ENCODE results near the gene METAP1D.

METAP1D gene

GRCh38 chr2:172079416-172079815 is 79.7 kb downstream of the METAP1D start:
- no peak for DNase-seq

DNA sequence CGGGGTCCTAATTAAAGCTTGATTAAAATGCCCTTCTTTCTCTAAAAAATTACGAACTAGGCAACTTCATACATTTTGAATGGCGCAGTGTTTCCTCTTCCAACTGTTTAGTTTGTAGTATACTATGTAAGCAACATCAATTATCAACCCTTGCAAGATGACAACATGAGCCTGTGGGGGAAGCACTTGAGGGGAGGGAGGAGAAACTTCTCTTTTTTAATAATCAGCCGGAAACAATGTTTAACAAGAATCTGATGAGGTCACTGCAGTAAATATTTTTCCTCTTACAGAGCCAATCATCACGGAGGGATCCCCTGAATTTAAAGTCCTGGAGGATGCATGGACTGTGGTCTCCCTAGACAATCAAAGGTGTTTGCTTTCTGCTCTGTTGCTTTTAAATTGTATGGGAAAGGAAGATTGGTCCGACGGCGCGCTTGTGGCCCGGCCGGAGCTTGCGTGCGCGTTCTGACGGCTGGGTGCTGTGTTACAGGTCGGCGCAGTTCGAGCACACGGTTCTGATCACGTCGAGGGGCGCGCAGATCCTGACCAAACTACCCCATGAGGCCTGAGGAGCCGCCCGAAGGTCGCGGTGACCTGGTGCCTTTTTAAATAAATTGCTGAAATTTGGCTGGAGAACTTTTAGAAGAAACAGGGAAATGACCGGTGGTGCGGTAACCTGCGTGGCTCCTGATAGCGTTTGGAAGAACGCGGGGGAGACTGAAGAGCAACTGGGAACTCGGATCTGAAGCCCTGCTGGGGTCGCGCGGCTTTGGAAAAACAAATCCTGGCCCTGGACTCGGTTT is 80.3 kb downstream of the METAP1D start:
- no peak for DNase-seq

DNA sequence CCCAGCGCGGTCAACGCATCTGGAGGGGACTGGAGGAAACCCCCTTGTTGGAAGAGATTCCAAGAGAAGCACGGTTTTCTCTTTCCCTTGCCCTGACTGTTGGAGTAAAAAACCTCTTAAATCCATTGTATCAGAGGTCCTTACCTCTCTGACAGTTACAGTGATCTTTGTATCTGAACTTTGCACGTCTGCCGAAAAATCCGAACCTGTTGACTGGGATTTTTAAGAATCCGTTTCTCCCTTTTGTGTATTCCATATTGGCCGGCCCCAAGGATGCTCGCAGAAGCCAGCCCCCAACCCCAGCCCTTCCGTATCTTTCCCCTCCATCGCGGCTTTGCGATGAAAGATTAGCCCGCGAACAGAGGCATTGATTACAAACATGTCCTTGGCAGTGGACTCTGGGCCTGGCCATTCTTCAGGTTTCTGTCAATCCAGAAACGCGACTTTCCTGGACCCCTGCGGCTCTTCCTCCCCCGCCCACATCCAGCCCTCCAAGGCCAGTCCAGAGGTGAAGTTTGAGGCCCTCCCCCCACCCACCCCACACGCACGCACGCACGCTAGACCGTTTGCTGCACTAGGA is 81.0 kb downstream of the METAP1D start:
- no peak for DNase-seq

DNA sequence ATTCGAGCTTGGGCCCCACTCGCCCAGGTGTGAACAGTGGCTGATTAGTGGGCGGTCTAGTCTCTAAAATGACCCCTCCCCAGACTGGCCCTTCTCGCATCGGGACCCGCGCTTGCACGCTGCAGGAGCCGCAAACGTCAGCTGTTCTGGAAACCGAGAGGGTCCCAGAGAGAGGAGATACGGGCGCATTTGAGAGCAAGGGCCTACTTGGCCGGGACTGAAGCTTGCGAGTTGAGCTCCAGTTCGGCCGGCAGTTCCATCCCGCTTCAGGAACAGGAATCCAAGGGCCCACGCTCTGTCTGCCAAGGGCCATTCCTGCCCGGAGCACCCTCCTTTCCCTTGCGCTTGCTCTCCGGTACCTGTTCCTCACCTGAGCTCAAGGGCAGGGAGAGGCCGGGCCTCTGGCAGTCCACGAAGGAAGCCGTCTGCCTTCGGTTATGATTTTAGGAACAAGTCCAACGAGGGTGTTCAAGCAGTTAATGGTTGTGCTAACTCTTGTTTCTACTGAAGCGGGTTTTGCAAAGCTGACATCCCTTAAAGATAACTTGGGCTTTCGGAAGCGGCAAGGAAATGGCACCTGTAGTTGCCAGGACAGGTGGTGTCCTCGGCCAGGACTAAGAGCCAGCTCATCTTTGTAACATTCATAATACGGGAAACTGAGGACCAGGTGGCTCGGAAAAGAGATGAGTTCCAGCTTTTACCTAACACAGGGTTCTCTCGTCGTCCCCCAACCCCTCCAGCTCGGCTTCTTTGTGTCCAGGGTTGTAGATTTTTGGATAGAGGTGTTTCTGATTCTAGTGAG is 81.7 kb downstream of the METAP1D start:
- no peak for DNase-seq

GRCh38 chr2:172082105-172082943 is 82.6 kb downstream of the METAP1D start:
- no peak for DNase-seq

GRCh38 chr2:172082944-172083627 is 83.3 kb downstream of the METAP1D start:
- no peak for DNase-seq

- no peak for DNase-seq
Observed at GRCh38 chr2:172083628-172084394, 84.1 kb downstream of the METAP1D start.

DNA sequence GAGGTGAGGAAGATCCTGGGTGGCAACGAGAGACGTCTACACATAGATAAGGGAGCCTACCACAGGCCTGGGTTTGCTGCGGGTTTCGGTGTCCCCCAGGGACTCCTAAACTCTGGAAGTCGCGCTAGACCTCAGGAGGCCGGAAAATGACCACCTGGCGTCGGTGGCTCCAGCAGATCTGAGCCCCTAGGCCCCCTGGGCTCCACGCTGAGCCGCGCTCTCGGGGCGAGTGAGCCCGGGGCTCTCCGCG is 84.6 kb downstream of the METAP1D start:
- no peak for DNase-seq

DNA sequence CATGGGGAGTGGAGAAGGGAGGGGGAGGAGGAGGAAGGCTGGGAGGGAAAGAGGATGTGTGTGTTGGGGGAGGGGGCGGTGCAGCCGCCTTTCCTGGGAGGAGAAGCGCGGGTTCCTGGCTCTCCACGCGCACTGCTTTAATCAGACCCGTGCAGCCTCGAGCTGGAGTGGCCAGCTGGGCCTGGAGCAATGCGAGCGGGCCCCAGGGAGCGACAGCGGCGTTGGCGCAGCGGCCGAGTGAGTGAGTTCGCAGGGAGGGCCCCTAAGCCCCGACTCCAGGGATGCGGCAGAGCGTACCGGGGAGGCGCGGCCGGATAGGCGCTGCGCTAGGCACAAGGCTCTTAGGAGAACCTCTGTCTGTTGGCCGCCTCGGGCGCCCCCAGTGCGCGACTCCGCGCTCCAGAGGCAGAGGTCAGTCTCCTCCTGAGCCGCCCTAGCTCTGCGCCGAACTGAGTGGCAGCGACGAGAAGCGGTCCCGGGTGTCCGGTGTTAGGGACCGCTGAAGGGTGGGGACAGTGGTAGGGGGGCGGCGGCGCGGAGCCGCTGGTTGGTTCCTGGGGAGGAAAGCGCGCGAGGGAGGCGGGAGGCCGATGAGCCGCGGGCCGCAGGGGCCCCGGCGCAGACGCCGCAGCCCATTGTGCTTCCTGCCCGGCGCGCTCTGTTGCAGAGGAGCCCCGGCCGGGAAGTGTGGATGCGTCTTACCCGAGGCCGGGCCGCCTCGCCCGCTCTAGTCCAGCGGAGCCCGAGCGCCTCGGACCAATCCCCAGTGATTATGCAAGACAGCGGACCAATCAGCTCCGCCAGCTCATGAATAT is 85.1 kb downstream of the METAP1D start:
- DNase-seq: peak in 41 of 56 donors; percentile 22 to 79 (median 52)

DNA sequence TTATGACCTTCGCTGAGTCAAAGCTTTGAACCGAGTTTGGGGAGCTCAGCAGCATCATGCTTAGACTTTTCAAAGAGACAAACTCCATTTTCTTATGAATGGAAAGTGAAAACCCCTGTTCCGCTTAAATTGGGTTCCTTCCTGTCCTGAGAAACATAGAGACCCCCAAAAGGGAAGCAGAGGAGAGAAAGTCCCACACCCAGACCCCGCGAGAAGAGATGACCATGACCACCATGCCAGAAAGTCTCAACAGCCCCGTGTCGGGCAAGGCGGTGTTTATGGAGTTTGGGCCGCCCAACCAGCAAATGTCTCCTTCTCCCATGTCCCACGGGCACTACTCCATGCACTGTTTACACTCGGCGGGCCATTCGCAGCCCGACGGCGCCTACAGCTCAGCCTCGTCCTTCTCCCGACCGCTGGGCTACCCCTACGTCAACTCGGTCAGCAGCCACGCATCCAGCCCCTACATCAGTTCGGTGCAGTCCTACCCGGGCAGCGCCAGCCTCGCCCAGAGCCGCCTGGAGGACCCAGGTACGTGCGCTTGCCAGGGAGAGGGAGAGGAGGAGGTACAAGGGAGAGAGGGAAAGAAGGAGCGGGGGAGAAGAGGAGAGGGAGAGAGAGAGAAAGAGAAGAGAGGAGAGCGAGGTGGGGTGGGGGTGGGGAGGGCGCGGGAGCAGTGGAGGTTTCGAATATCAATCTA is 85.9 kb downstream of the METAP1D start, which contains the start of gene DLX1:
DLX1 (plus strand) TSS at position 48 of the 700 bp plus-strand sequence; CDS start at position 219, 171 bp downstream.
- DNase-seq: no peak

- no peak for DNase-seq
Observed at GRCh38 chr2:172086241-172087206, 86.8 kb downstream of the METAP1D start.

GRCh38 chr2:172087207-172087779 is 87.5 kb downstream of the METAP1D start:
- DNase-seq: no peak

DNA sequence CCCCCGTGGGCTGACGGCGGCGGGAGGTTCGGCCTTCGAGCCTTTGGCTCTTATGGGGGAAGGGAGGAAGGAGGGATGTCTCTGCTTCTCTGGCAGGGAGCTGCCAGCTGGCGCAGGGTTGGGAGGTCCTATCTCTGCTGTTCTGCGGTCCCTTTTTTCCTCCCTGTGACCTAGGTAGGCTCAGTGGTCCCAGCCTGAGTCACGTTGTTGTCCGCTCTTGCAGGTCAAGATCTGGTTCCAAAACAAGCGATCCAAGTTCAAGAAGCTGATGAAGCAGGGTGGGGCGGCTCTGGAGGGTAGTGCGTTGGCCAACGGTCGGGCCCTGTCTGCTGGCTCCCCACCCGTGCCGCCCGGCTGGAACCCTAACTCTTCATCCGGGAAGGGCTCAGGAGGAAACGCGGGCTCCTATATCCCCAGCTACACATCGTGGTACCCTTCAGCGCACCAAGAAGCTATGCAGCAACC is 88.1 kb downstream of the METAP1D start:
- DNase-seq: no peak

DNA sequence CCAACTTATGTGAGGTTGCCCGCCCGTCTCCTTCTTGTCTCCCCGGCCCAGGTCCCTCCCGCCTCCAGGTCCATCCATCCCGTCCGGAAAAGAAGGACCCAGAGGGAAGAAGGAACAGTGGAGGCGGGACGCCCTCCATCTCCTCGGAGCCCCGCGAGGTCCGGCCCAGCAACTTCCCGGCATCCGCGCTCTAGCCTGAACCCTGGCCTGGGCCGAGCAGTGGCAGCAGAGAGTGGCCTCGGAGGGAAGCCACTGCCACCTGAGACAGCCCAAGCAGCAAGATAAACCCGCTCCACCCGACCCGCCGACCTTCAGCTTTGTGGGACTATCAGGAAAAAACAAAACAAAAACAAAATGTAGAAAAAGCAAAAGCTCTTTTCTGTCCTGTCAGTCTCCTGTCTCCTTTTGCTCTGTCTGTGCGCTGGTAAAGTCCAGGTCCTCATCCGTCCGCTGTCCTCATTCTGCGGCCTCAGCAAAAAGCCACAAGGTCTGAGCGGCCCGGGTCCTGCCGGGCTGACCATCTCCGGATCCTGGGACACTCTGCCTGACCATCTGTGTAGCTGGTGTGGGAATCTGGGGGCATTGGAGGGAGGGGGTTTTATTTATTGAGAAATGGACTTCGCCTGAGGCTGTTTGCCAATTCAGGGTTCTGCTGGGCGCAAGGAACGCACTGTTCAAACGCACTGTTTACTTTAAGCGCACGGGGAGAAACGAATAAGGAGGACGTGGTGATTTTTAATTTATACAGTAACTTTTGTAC is 88.7 kb downstream of the METAP1D start:
- DNase-seq: no peak

DNA sequence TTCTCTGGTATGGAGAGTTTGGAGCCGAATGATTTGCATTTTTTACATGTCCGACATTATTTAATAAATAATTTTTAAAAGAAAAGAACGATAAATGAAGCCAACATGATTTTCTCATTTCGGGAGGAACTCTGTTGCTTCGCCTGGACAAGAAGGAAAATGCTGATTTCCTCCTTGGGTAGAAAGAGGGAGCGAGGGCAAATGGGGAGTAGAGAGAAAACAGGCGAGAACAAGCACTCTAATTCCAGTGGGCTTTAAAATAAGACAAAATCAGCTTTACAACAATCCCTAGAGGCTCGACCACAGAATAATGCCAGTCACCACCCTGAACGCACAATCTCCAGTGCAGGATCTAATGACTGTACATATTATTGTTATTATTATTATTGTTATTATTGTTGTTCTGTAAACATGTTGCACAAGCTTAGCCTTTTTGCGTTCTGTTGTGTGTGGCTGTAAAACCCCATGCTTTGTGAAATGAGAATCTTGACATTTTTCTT is 89.3 kb downstream of the METAP1D start:
- DNase-seq: no peak

DNA sequence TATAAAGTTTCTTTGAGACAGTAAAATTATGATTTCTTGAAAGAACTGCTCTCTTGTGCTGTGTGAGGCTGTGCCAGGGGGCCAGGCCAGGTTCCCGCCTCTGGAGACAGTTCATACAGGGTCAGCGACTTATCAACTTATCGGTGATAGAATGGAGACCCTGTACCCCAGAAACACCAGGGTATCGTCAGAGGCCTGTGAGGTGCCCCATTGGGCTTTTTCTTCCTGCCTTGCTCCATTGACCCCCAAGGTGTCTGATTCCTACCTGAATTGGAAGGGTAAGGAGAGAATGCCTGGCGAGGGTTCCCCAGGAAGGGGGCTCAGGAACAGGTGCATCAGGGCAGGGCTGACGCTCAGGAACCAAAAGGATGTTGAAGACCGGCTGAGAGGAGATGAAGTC is 89.9 kb downstream of the METAP1D start:
- no peak for DNase-seq
